ENCODE data around the gene MINK1. TPM values are rescaled to one million over a fixed set of nuclear protein-coding genes. Genes with fewer than 3 reads are reported as not detected.

The MINK1 gene
- total RNA-seq, 1 donor from 2014 or later, result 45.6 TPM

GRCh38 chr17:4851084-4851483 is 17.9 kb downstream of the MINK1 start:
- no peak for DNase-seq (ENCODE audit: low spot score in 2 of 2)
- intact Hi-C loops (cut with DNase I), result no loop called here
- no peaks in the 10 kb centered on the region for H3K36me3 ChIP-seq
- no peaks in the 10 kb centered on the region for H3K4me1 ChIP-seq
- H3K9me3 ChIP-seq, result no peaks in the 10 kb centered on the region
- no peaks in the 10 kb centered on the region for H3K27me3 ChIP-seq
- no peak overlapping the region for H3K4me3 ChIP-seq
- no peak for TF ChIP-seq CTCF (IDR thresholded peaks at IDR 0.05)
- H3K27ac ChIP-seq, result no peak overlapping the region

- Histone ChIP-seq H3K36me3 (no peaks in the 10 kb centered on the region), H3K4me3 (no peak overlapping the region), H3K27me3 (no peaks in the 10 kb centered on the region), H3K9me3 (no peaks in the 10 kb centered on the region), H3K27ac (no peak overlapping the region), H3K4me1 (peaks cover 0 to 2% of the 10 kb centered on the region in 2 donors)
- no peak for TF ChIP-seq CTCF (IDR thresholded peaks at IDR 0.05)
- intact Hi-C loops (cut with DNase I), result no loop called here
- no peak for DNase-seq (ENCODE audit: low spot score in 2 of 2)
These were observed 19.5 kb downstream of the MINK1 start for GRCh38 chr17:4852567-4853207.

- TF ChIP-seq CTCF (IDR thresholded peaks at IDR 0.05), result no peak
- Histone ChIP-seq H3K27ac (no peak overlapping the region), H3K4me3 (no peak overlapping the region), H3K27me3 (no peaks in the 10 kb centered on the region), H3K9me3 (no peaks in the 10 kb centered on the region), H3K4me1 (peaks cover 0 to 6% of the 10 kb centered on the region in 2 donors), H3K36me3 (no peaks in the 10 kb centered on the region)
- no peak for DNase-seq (ENCODE audit: low spot score in 2 of 2)
- intact Hi-C loops (cut with DNase I), result no loop called here
These were observed 20.1 kb downstream of the MINK1 start for GRCh38 chr17:4853208-4853671.

GRCh38 chr17:4854111-4854681 is 21.1 kb downstream of the MINK1 start:
- H3K27me3 ChIP-seq, result no peaks in the 10 kb centered on the region
- H3K4me1 ChIP-seq, result peaks cover 0 to 13% of the 10 kb centered on the region in 2 donors
- H3K9me3 ChIP-seq, result no peaks in the 10 kb centered on the region
- no peak overlapping the region for H3K4me3 ChIP-seq
- intact Hi-C loops (cut with DNase I), result no loop called here
- no peak overlapping the region for H3K27ac ChIP-seq
- TF ChIP-seq CTCF (IDR thresholded peaks at IDR 0.05), result no peak
- no peak for DNase-seq (ENCODE audit: low spot score in 2 of 2)
- H3K36me3 ChIP-seq, result no peaks in the 10 kb centered on the region

GRCh38 chr17:4856271-4856936 is 23.3 kb downstream of the MINK1 start:
- peaks cover 0 to 13% of the 10 kb centered on the region in 2 donors for H3K4me1 ChIP-seq
- no peak for TF ChIP-seq CTCF (IDR thresholded peaks at IDR 0.05)
- no peaks in the 10 kb centered on the region for H3K9me3 ChIP-seq
- H3K27ac ChIP-seq, result no peak overlapping the region
- no peak for DNase-seq (ENCODE audit: low spot score in 2 of 2)
- no peaks in the 10 kb centered on the region for H3K27me3 ChIP-seq
- intact Hi-C loops (cut with DNase I), result no loop called here
- peaks cover 0 to 5% of the 10 kb centered on the region in 2 donors for H3K36me3 ChIP-seq
- H3K4me3 ChIP-seq, result no peak overlapping the region
